Measurements from ENCODE around the gene BCDIN3D. TPM values are rescaled to one million over a fixed set of nuclear protein-coding genes. Genes with fewer than 3 reads are reported as not detected.
A peak's percentile ranks its signal among the peaks of the same experiment; 100 is the strongest.

BCDIN3D gene
- total and polyA plus RNA-seq, 9 of the 15 experiments (the other 6 are each of a cell fraction or from before 2014, with no cell fraction given) = 3.7 to 6.9 (median 5.6) TPM

DNA sequence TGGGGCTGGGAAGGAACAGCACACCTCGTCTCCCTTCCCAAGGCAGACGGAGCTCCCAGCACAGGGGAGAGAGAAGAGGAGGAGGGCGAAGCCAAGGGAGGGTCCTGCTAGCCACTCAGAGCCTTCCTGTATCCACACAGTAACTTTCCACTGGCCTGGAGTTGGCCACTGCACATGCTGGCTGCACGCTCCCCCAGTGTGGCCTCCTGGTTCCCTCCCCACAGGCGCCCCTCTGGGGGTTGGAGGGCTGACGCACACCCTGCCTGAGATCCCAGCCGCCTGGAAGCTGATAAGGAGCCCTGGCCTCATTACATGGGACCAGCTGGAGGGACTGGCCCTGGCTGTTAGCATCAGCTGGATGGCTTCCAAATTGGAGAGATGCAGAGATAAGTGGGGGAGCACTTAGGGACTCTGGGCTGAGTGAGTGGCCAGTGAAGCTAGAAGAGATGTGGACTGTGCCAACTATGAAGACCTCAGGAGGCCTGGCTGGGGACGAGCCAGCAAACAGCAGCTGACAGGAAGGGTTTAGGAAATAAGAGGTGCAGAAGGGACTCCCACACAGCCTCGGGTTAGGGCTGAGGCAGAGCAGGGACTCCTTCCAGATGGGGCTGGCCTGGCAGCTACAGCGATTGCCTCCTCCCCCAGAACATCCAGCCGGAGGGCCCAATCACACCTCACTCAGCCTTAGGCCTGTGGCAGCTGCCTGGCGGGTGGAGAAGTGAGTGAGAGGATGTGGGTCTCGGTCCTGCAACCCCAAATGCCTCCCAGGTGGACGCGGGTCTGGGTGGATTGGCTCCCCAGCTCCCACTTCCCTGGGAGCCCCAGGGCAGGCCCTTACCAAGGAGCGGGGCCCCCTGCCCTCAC lies 26.3 kb upstream of the BCDIN3D start (continued):
- TF ChIP-seq, protein P1, sequence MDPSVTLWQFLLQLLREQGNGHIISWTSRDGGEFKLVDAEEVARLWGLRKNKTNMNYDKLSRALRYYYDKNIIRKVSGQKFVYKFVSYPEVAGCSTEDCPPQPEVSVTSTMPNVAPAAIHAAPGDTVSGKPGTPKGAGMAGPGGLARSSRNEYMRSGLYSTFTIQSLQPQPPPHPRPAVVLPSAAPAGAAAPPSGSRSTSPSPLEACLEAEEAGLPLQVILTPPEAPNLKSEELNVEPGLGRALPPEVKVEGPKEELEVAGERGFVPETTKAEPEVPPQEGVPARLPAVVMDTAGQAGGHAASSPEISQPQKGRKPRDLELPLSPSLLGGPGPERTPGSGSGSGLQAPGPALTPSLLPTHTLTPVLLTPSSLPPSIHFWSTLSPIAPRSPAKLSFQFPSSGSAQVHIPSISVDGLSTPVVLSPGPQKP (CRISPR knock-in tag; IDR thresholded peaks at IDR 0.05) = no peak
- TF ChIP-seq, protein P2, sequence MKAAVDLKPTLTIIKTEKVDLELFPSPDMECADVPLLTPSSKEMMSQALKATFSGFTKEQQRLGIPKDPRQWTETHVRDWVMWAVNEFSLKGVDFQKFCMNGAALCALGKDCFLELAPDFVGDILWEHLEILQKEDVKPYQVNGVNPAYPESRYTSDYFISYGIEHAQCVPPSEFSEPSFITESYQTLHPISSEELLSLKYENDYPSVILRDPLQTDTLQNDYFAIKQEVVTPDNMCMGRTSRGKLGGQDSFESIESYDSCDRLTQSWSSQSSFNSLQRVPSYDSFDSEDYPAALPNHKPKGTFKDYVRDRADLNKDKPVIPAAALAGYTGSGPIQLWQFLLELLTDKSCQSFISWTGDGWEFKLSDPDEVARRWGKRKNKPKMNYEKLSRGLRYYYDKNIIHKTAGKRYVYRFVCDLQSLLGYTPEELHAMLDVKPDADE (conservative IDR thresholded peaks at IDR 0.05; ENCODE audit: control insufficient read depth, low read depth, low read length) = peak; percentile 93
- TF ChIP-seq RBBP5 (IDR thresholded peaks at IDR 0.05; ENCODE audit: borderline replicate concordance, insufficient read depth, low read length, poor library complexity, severe bottlenecking) = peak; percentile 86
- TF ChIP-seq, protein P3, sequence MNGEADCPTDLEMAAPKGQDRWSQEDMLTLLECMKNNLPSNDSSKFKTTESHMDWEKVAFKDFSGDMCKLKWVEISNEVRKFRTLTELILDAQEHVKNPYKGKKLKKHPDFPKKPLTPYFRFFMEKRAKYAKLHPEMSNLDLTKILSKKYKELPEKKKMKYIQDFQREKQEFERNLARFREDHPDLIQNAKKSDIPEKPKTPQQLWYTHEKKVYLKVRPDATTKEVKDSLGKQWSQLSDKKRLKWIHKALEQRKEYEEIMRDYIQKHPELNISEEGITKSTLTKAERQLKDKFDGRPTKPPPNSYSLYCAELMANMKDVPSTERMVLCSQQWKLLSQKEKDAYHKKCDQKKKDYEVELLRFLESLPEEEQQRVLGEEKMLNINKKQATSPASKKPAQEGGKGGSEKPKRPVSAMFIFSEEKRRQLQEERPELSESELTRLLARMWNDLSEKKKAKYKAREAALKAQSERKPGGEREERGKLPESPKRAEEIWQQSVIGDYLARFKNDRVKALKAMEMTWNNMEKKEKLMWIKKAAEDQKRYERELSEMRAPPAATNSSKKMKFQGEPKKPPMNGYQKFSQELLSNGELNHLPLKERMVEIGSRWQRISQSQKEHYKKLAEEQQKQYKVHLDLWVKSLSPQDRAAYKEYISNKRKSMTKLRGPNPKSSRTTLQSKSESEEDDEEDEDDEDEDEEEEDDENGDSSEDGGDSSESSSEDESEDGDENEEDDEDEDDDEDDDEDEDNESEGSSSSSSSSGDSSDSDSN (IDR thresholded peaks at IDR 0.05; ENCODE audit: borderline replicate concordance in 1 of 2, low read depth in 2 of 2, low read length in 2 of 2) = peak; percentile 55 to 92; a peak in 1 of 4 replicates
- TF ChIP-seq, protein P4, sequence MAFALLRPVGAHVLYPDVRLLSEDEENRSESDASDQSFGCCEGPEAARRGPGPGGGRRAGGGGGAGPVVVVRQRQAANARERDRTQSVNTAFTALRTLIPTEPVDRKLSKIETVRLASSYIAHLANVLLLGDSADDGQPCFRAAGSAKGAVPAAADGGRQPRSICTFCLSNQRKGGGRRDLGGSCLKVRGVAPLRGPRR (CRISPR knock-in tag; IDR thresholded peaks at IDR 0.05) = 0 out of 2 replicates have a peak, but pooled peaks have one; percentile 40
- TF ChIP-seq TAL1 (IDR thresholded peaks at IDR 0.05) = peak; percentile 95
- no peak for TF ChIP-seq ZBTB8A (IDR thresholded peaks at IDR 0.05; ENCODE audit: partially characterized antibody)
- peak; percentile 99 for TF ChIP-seq DPF2 (IDR thresholded peaks at IDR 0.05)
- TF ChIP-seq, protein P5, sequence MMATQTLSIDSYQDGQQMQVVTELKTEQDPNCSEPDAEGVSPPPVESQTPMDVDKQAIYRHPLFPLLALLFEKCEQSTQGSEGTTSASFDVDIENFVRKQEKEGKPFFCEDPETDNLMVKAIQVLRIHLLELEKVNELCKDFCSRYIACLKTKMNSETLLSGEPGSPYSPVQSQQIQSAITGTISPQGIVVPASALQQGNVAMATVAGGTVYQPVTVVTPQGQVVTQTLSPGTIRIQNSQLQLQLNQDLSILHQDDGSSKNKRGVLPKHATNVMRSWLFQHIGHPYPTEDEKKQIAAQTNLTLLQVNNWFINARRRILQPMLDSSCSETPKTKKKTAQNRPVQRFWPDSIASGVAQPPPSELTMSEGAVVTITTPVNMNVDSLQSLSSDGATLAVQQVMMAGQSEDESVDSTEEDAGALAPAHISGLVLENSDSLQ (IDR thresholded peaks at IDR 0.05) = peak; percentile 58
- no peak for TF ChIP-seq HDAC8 (tag; IDR thresholded peaks at IDR 0.05)
- TF ChIP-seq, protein P6, sequence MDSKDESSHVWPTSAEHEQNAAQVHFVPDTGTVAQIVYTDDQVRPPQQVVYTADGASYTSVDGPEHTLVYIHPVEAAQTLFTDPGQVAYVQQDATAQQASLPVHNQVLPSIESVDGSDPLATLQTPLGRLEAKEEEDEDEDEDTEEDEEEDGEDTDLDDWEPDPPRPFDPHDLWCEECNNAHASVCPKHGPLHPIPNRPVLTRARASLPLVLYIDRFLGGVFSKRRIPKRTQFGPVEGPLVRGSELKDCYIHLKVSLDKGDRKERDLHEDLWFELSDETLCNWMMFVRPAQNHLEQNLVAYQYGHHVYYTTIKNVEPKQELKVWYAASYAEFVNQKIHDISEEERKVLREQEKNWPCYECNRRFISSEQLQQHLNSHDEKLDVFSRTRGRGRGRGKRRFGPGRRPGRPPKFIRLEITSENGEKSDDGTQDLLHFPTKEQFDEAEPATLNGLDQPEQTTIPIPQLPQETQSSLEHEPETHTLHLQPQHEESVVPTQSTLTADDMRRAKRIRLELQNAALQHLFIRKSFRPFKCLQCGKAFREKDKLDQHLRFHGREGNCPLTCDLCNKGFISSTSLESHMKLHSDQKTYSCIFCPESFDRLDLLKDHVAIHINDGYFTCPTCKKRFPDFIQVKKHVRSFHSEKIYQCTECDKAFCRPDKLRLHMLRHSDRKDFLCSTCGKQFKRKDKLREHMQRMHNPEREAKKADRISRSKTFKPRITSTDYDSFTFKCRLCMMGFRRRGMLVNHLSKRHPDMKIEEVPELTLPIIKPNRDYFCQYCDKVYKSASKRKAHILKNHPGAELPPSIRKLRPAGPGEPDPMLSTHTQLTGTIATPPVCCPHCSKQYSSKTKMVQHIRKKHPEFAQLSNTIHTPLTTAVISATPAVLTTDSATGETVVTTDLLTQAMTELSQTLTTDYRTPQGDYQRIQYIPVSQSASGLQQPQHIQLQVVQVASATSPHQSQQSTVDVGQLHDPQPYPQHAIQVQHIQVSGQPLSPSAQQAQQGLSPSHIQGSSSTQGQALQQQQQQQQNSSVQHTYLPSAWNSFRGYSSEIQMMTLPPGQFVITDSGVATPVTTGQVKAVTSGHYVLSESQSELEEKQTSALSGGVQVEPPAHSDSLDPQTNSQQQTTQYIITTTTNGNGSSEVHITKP (IDR thresholded peaks at IDR 0.05; ENCODE audit: partially characterized antibody) = peak; percentile 88
- TF ChIP-seq CHD4 (IDR thresholded peaks at IDR 0.05; ENCODE audit: insufficient read depth, insufficient replicate concordance, low read depth, low read length, poor library complexity, severe bottlenecking) = no peak
- TF ChIP-seq SPI1 (IDR thresholded peaks at IDR 0.05; ENCODE audit: borderline replicate concordance, low read depth, low read length) = no peak
- TF ChIP-seq ZNF589 (CRISPR knock-in tag; IDR thresholded peaks at IDR 0.05; ENCODE audit: low read depth) = peak; percentile 98
- TF ChIP-seq NFYB (IDR thresholded peaks at IDR 0.05; ENCODE audit: extremely low read depth, insufficient read length) = no peak
